ENCODE results near the gene SMYD3. TPM values are rescaled to one million over a fixed set of nuclear protein-coding genes. Genes with fewer than 3 reads are reported as not detected.

Gene SMYD3
- total and polyA plus RNA-seq, 9 of the 15 experiments (the other 6 are each of a cell fraction or from before 2014, with no cell fraction given), result 128 to 440 (median 197) TPM

- WGBS (ENCODE audit: insufficient coverage, low coverage, missing lambda C conversion rate), result 95% methylated on average over 3 of the region's 3 CpGs
- no TSS peak for BruUV-seq (replicated peaks)
- CTCF ChIA-PET (ENCODE audit: low intra/inter-chr PET ratio), result no interaction called here
- Histone ChIP-seq H3K9me3 (replicated peaks; ENCODE audit: control insufficient read depth, insufficient read depth, low read depth, low read length) (no peaks in the 10 kb centered on the region), H3K9me1 (ENCODE audit: control insufficient read depth, insufficient read depth, low read length) (no peaks in the 10 kb centered on the region), H4K20me1 (replicated peaks; ENCODE audit: control insufficient read depth, insufficient read depth, low read length) (0 out of 2 replicates have a peak, but pooled peaks cover 3% of the 10 kb centered on the region), H3K4me2 (ENCODE audit: insufficient read depth, low read length) (no peak overlapping the region), H3K4me3 (no peak overlapping the region), H3K27ac (ENCODE audit: extremely low read depth, low read depth, low read length) (no peak overlapping the region), H3K27me3 (ENCODE audit: control insufficient read depth in 2 of 2, insufficient read depth in 2 of 2, low read length in 2 of 2) (no peaks in the 10 kb centered on the region), H2AFZ (ENCODE audit: low read depth, low read length) (no peak overlapping the region), H3K36me3 (ENCODE audit: control insufficient read depth, insufficient read depth, low read length) (peaks cover 87% of the 10 kb centered on the region), H3K79me2 (ENCODE audit: control insufficient read depth, insufficient read depth, low read length) (peaks cover 8% of the 10 kb centered on the region; the same call in 2 of the 3 replicates), H3K4me1 (replicated peaks in 1 of 2; ENCODE audit: control insufficient read depth in 2 of 2, insufficient read depth in 2 of 2, low read length in 2 of 2) (no peaks in the 10 kb centered on the region), H3K9ac (ENCODE audit: insufficient read depth in 1 of 2, low read depth in 2 of 2, low read length in 2 of 2) (no peak overlapping the region)
- TF ChIP-seq MAFG (tag; conservative IDR thresholded peaks at IDR 0.05), result peak; percentile 78
- peak; percentile 85 for TF ChIP-seq ZNF316 (IDR thresholded peaks at IDR 0.05)
- no peak for TF ChIP-seq EP400 (IDR thresholded peaks at IDR 0.05)
- TF ChIP-seq MAFK (IDR thresholded peaks at IDR 0.05; ENCODE audit: low read length), result peak; percentile 76
- TF ChIP-seq C11orf30 (IDR thresholded peaks at IDR 0.05; ENCODE audit: low read depth), result peak; percentile 75
- TF ChIP-seq JUNB (CRISPR knock-in tag; conservative IDR thresholded peaks at IDR 0.05), result no peak
- peak; percentile 70 for TF ChIP-seq MAFF (IDR thresholded peaks at IDR 0.05; ENCODE audit: low read length)
- TF ChIP-seq, protein P1, sequence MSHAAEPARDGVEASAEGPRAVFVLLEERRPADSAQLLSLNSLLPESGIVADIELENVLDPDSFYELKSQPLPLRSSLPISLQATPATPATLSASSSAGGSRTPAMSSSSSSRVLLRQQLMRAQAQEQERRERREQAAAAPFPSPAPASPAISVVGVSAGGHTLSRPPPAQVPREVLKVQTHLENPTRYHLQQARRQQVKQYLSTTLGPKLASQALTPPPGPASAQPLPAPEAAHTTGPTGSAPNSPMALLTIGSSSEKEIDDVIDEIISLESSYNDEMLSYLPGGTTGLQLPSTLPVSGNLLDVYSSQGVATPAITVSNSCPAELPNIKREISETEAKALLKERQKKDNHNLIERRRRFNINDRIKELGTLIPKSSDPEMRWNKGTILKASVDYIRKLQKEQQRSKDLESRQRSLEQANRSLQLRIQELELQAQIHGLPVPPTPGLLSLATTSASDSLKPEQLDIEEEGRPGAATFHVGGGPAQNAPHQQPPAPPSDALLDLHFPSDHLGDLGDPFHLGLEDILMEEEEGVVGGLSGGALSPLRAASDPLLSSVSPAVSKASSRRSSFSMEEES (CRISPR knock-in tag; IDR thresholded peaks at IDR 0.05), result no peak
- ATAC-seq (no peak), DNase-seq (ENCODE audit: extremely low read depth in 1 of 4, low spot score in 3 of 4) (no peak), FAIRE-seq (no peak)
- POLR2A ChIA-PET, result no interaction called here
- intact Hi-C loops (cut with micrococcal nuclease), result no loop called here
- in situ Hi-C loops (cut with MboI), result no loop called here
Measured at GRCh38 chr1:245864872-245865271, 642.2 kb downstream of the SMYD3 start.

Data from K562 (cell line).